SK-N-SH (cell line): ENCODE measurements around the gene TEX264. TPM values are rescaled to one million over a fixed set of nuclear protein-coding genes. Genes with fewer than 3 reads are reported as not detected.

Experiments used
- CTCF ChIA-PET: fragments of 300-600, 350-600 bp; formaldehyde crosslinking; extraction: SDS; loops from one replicate; lab custom pipeline; 2021; lab: Yijun Ruan, JAX
- POLR2A ChIA-PET: fragments of 350-600 bp; sonication (Branson Sonifier 250); formaldehyde crosslinking; extraction: SDS; loops from one replicate; lab custom pipeline; 2020; ENCODE audit warnings: antibody characterized with exemption, inconsistent platforms; lab: Yijun Ruan, JAX
- DNase-seq: peaks from one replicate; pipeline ENCODE4 v3.0.0; 2012
- H2AFZ ChIP-seq: fragments of 200-600 bp; sonication (generic); 2 replicates; pipeline ENCODE4 v1.8.1; 2016; ENCODE audit warnings: antibody characterized with exemption, mild to moderate bottlenecking, low read depth
- H3F3A ChIP-seq: fragments of 200-600 bp; sonication (generic); replicated peaks from 2 replicates; pipeline ENCODE3; 2016; ENCODE audit warnings: antibody characterized with exemption, mild to moderate bottlenecking; ENCODE audit not compliant: insufficient read depth
- H3K27ac ChIP-seq, 2 experiments: fragments of 200-500 bp in 1 of 2; fragments of 200-600 bp in 1 of 2; sonication (Bioruptor generic) in 1 of 2; sonication (generic), shearing (Covaris generic) in 1 of 2; 2 replicates each; pipeline versions ENCODE4 v1.5.1 to v1.6.1; 2014 to 2016; ENCODE audit warnings: low read depth in 2 of 2, inconsistent platforms in 1 of 2, low read length in 1 of 2, mild to moderate bottlenecking in 1 of 2, mixed read lengths in 1 of 2
- H3K27me3 ChIP-seq: fragments of 200-600 bp; sonication (generic), shearing (Covaris generic); 2 replicates; pipeline ENCODE4 v1.6.1; 2016; ENCODE audit warnings: mixed run types; ENCODE audit not compliant: insufficient read depth
- H3K36me3 ChIP-seq, 2 experiments: fragments of 200-500 bp in 1 of 2; fragments of 200-600 bp in 1 of 2; sonication (Bioruptor generic) in 1 of 2; sonication (generic) in 1 of 2; replicated peaks in 1 of 2; 2 replicates each; pipeline versions ENCODE3 to v1.5.1; 2014 to 2016; ENCODE audit warnings: low read length in 1 of 2, mild to moderate bottlenecking in 1 of 2; ENCODE audit not compliant: insufficient read depth in 2 of 2, control insufficient read depth in 1 of 2
- H3K4me1 ChIP-seq, 2 experiments: fragments of 200-500 bp in 1 of 2; fragments of 200-600 bp in 1 of 2; sonication (Bioruptor generic) in 1 of 2; sonication (generic), shearing (Covaris generic) in 1 of 2; 2 replicates each; pipeline versions ENCODE4 v1.5.1 to v1.6.1; 2014 to 2016; ENCODE audit warnings: low read depth in 1 of 2, low read length in 1 of 2, mixed run types in 1 of 2; ENCODE audit not compliant: insufficient read depth in 2 of 2, control insufficient read depth in 1 of 2
- H3K4me2 ChIP-seq: fragments of 200-600 bp; sonication (generic), shearing (Covaris generic); 2 replicates; pipeline ENCODE4 v1.6.1; 2017; ENCODE audit warnings: mixed run types
- H3K4me3 ChIP-seq, 2 experiments: fragments of 200-500 bp in 1 of 2; fragments of 200-600 bp in 1 of 2; sonication (Bioruptor generic) in 1 of 2; sonication (generic), shearing (Covaris generic) in 1 of 2; 2 replicates each; pipeline versions ENCODE4 v1.5.1 to v1.8.1; 2014 to 2016; ENCODE audit warnings: low read depth in 2 of 2, inconsistent platforms in 1 of 2, low read length in 1 of 2, mild to moderate bottlenecking in 1 of 2, mixed read lengths in 1 of 2, moderate library complexity in 1 of 2
- H3K79me2 ChIP-seq: fragments of 200-600 bp; sonication (generic); 2 replicates; pipeline ENCODE4 v1.8.1; 2017; ENCODE audit warnings: mild to moderate bottlenecking; ENCODE audit not compliant: insufficient read depth
- H3K9ac ChIP-seq: fragments of 200-600 bp; sonication (generic); 2 replicates; pipeline ENCODE4 v1.6.1; 2017; ENCODE audit warnings: mixed run types
- H3K9me2 ChIP-seq: fragments of 200-600 bp; sonication (generic); 2 replicates; pipeline ENCODE4 v1.6.1; 2017; ENCODE audit warnings: mixed run types
- H3K9me3 ChIP-seq: fragments of 200-600 bp; sonication (generic); 2 replicates; pipeline ENCODE4 v1.6.1; 2017; ENCODE audit warnings: mixed run types, mild to moderate bottlenecking, moderate library complexity
- H4K20me1 ChIP-seq: fragments of 200-600 bp; sonication (generic); 2 replicates; pipeline ENCODE4 v1.6.1; 2017; ENCODE audit warnings: mild to moderate bottlenecking, mixed run types; ENCODE audit not compliant: insufficient read depth
- CTCF ChIP-seq: fragments of 200-600 bp; sonication (generic); IDR thresholded peaks from 2 replicates; pipeline ENCODE4 v1.6.1; 2017; ENCODE audit warnings: antibody characterized with exemption, mild to moderate bottlenecking, moderate library complexity
- EP300 ChIP-seq, 2 experiments: IDR thresholded peaks; 2 replicates each; pipeline versions ENCODE4 v1.4.0 to v1.6.1; 2012; ENCODE audit warnings: borderline replicate concordance in 1 of 2, low read depth in 1 of 2, low read length in 1 of 2
- GABPA ChIP-seq: IDR thresholded peaks from 2 replicates; pipeline ENCODE4 v1.4.0; 2012; ENCODE audit warnings: low read depth, mild to moderate bottlenecking
- GATA2 ChIP-seq: sonication (generic); formaldehyde crosslinking; IDR thresholded peaks from 2 replicates; pipeline ENCODE4 v1.5.0; 2020; ENCODE audit warnings: mild to moderate bottlenecking, missing genetic modification reagents
- MEF2A ChIP-seq: IDR thresholded peaks from 2 replicates; pipeline ENCODE4 v1.4.0; 2012; ENCODE audit warnings: low read depth, borderline replicate concordance
- MXI1 ChIP-seq: IDR thresholded peaks from 2 replicates; pipeline ENCODE4 v1.6.1; 2012; ENCODE audit warnings: mild to moderate bottlenecking, low read depth, low read length, improper control_type of control experiment
- REST ChIP-seq: IDR thresholded peaks from 2 replicates; pipeline ENCODE4 v1.6.1; 2012; ENCODE audit warnings: mild to moderate bottlenecking, low read depth, low read length, moderate library complexity
- SMC3 ChIP-seq: IDR thresholded peaks from 2 replicates; pipeline ENCODE4 v1.6.1; 2012; ENCODE audit warnings: low read depth, low read length, improper control_type of control experiment
- YY1 ChIP-seq: IDR thresholded peaks from 2 replicates; pipeline ENCODE4 v1.4.0; 2012; ENCODE audit warnings: low read depth, mild to moderate bottlenecking
- whole genome bisulfite sequencing: methylation state at CpG from one replicate; pipeline ENCODE4 v1.1.6; 2017; ENCODE audit warnings: low lambda C conversion rate; 5-methylcytosine and 5-hydroxymethylcytosine counted together
- polyA plus RNA-seq, 3 experiments: library from polyadenylated mRNA; depleted of rRNA; stranded (reverse); fragments of >200 nt; gene quantifications; 2 replicates each; pipeline ENCODE4 v1.2.3, GENCODE V29; 2012
- TF ChIP-seq, protein P1 (sequence below): IDR thresholded peaks from 2 replicates; pipeline ENCODE4 v1.4.0; 2012; ENCODE audit warnings: low read depth, borderline replicate concordance
- TF ChIP-seq, protein P2 (sequence below): IDR thresholded peaks from 2 replicates; pipeline ENCODE4 v1.4.0; 2012; ENCODE audit warnings: low read depth, borderline replicate concordance

TEX264 gene
- polyA plus RNA-seq, 1 of the 3 experiments (the other 2 are of a cell fraction) = 82.1 TPM

GRCh38 chr3:51691021-51691420, 20.0 kb downstream of the TEX264 start:
- WGBS = 81% methylated on average over 4 of the region's 5 CpGs

More at GRCh38 chr3:51691021-51691420, 20.0 kb downstream of the TEX264 start:
- ChIA-PET POLR2A (no interaction called here), CTCF (interaction anchor here (1.5 to 2.3 kb wide), 5 partner anchors 9 to 189 kb away, joined by 3 to 9 read pairs (median 5); no protein-coding TSS in a partner anchor)
- H3K9me3 ChIP-seq = no peaks in the 10 kb centered on the region
- no peaks in the 10 kb centered on the region for H3K9me2 ChIP-seq
- H3K4me3 ChIP-seq = no peak overlapping the region
- H3K27ac ChIP-seq = no peak overlapping the region
- no peaks in the 10 kb centered on the region for H3K79me2 ChIP-seq
- H3K4me2 ChIP-seq = no peak overlapping the region
- H4K20me1 ChIP-seq = 0 out of 2 replicates have a peak, but pooled peaks cover 4% of the 10 kb centered on the region
- H2AFZ ChIP-seq = no peak overlapping the region
- H3K27me3 ChIP-seq = no peaks in the 10 kb centered on the region
- TF ChIP-seq GATA2 (CRISPR knock-in tag) (no peak), GABPA (no peak), EP300 (IDR thresholded peaks at IDR 0.05; ENCODE audit: borderline replicate concordance in 1 of 2, low read depth in 1 of 2, low read length in 1 of 2) (no peak), SMC3 (no peak), YY1 (no peak), MXI1 (no peak), CTCF (no peak), MEF2A (no peak), REST (no peak)
- TF ChIP-seq, protein P1, sequence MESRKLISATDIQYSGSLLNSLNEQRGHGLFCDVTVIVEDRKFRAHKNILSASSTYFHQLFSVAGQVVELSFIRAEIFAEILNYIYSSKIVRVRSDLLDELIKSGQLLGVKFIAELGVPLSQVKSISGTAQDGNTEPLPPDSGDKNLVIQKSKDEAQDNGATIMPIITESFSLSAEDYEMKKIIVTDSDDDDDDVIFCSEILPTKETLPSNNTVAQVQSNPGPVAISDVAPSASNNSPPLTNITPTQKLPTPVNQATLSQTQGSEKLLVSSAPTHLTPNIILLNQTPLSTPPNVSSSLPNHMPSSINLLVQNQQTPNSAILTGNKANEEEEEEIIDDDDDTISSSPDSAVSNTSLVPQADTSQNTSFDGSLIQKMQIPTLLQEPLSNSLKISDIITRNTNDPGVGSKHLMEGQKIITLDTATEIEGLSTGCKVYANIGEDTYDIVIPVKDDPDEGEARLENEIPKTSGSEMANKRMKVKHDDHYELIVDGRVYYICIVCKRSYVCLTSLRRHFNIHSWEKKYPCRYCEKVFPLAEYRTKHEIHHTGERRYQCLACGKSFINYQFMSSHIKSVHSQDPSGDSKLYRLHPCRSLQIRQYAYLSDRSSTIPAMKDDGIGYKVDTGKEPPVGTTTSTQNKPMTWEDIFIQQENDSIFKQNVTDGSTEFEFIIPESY = no peak
- TF ChIP-seq, protein P2, sequence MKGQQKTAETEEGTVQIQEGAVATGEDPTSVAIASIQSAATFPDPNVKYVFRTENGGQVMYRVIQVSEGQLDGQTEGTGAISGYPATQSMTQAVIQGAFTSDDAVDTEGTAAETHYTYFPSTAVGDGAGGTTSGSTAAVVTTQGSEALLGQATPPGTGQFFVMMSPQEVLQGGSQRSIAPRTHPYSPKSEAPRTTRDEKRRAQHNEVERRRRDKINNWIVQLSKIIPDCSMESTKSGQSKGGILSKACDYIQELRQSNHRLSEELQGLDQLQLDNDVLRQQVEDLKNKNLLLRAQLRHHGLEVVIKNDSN = no peak
- no peaks in the 10 kb centered on the region for H3K4me1 ChIP-seq
- peaks cover 0 to 47% of the 10 kb centered on the region in 2 experiments for H3K36me3 ChIP-seq
- H3K9ac ChIP-seq = no peak overlapping the region
- no peaks in the 10 kb centered on the region for H3F3A ChIP-seq
- DNase-seq = no peak
